ENCODE measurements around the gene TRIP13.

The TRIP13 gene

GRCh38 chr5:943201-943917 lies 50.7 kb downstream of the TRIP13 start:
- DNase-seq = no peak

DNA sequence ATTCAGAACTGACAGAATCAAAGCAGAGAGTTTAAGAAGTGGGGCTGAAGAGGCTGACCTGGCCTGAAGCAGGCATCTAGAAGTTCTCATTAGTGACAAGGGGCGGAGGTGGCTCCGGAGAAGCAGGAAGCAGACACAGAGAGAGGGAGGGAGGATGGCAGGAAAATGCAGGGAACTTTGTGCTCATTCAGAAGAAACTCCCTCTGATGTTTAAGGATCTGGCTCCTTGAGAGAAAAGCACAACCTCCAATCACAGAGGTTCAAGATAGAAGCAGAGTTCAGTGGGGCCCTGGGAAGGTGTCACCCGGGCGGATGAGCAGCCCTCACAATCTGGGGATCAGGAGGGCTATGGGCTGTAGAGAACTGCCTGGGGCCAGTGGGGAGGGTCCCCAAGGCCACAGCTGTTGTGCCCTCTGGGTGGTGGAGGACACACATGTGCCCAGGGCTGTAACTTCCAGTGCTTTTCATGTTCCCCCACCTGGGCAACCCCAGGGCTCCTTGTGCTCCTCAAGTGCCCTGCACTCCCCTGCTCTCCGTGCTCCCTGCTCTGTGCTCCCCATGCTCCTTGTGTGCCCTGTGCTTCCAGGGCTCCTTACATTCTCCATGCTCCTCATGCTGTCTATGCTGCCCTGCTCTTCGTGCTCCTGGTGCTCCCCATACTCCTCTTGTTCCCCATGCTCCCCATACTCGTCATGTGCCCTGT lies 51.4 kb downstream of the TRIP13 start:
- no peak for DNase-seq

DNA sequence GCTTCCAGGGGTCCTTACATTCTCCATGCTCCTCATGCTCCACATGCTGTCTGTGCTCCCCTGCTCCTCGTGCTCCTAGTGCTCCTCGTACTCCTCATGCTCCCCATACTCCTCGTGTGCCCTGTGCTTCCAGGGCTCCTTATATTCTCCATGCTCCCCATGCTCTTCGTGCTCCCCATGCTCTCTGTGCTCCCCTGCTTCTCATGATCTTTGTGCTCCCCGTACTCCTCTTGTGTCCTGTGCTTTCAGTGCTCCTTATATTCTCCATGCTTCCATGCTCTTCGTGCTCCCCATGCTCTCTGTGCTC lies 51.9 kb downstream of the TRIP13 start:
- DNase-seq = no peak

DNA sequence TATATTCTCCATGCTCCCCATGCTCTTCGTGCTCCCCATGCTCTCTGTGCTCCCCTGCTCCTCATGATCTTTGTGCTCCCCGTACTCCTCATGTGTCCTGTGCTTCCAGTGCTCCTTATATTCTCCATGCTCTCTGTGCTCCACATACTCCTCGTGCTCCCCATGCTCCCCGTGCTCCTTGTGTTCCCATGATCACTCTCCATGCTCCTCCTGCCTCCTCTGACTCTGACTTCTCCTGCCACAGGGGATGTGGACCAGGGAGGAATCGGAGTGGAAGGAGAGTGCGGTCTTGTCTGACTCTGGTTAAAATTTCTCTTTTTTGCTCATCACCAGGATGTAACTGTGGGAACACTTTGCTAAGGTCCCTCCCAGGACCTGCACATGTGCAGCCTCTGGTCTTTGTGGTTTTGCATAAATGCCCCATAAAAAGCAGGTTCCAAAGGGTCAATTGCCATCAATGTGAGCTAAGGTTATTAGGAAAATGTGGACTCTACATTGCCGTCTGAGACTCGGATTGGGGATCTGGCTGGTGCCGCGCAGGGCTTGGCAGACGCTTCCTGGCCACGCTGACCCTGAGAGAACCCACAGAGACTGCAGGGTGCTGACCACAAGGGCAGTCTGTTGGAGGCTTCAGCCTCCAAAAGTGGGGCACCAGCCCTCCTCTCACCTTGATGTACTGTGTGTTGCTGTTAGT lies 52.5 kb downstream of the TRIP13 start:
- DNase-seq = no peak

GRCh38 chr5:945691-946551 lies 53.2 kb downstream of the TRIP13 start:
- DNase-seq = no peak

GRCh38 chr5:946720-947625 lies 54.3 kb downstream of the TRIP13 start:
- no peak for DNase-seq

- DNase-seq = no peak
Observed at GRCh38 chr5:947626-948471, 55.2 kb downstream of the TRIP13 start.

GRCh38 chr5:948472-949274 lies 56.0 kb downstream of the TRIP13 start:
- DNase-seq = no peak

- no peak for DNase-seq
Observed at GRCh38 chr5:949275-949543, 56.5 kb downstream of the TRIP13 start.

GRCh38 chr5:949815-950560 lies 57.3 kb downstream of the TRIP13 start:
- no peak for DNase-seq

DNA sequence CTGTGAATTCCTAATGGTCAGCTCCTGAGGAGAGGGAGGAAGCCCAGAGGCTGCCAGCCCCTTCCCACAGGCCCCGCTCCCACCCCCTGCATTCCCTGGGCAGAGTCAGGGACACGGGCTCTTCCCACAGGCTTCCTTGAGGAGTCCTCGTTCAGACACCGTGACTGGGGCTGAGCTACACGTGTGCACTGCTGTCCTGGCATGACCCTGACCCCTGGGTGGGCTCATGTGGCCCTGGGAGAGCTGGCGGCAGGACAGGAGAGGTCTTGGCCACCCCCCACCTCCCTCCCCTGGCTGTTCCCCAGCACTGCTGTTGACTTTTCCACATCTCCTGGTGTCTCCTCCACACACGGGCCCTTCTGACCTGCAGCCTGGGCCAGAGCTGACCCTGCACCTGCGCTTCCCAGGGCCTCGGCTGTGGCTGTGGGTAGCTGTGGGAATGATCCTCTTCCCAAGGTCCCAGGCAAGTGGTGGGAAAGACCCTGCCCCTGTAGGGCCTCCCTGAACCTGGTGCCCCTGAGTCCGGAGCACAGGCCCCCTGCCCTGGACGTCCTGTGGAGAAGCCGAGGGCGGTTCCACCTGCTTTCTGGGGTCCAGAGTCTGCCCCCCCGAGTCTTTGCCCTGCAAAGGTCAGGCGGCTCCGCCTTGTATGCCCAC lies 59.4 kb downstream of the TRIP13 start:
- DNase-seq = no peak

GRCh38 chr5:952597-953271 lies 60.0 kb downstream of the TRIP13 start:
- no peak for DNase-seq

- DNase-seq = no peak
Observed at GRCh38 chr5:953535-954449, 61.1 kb downstream of the TRIP13 start.

DNA sequence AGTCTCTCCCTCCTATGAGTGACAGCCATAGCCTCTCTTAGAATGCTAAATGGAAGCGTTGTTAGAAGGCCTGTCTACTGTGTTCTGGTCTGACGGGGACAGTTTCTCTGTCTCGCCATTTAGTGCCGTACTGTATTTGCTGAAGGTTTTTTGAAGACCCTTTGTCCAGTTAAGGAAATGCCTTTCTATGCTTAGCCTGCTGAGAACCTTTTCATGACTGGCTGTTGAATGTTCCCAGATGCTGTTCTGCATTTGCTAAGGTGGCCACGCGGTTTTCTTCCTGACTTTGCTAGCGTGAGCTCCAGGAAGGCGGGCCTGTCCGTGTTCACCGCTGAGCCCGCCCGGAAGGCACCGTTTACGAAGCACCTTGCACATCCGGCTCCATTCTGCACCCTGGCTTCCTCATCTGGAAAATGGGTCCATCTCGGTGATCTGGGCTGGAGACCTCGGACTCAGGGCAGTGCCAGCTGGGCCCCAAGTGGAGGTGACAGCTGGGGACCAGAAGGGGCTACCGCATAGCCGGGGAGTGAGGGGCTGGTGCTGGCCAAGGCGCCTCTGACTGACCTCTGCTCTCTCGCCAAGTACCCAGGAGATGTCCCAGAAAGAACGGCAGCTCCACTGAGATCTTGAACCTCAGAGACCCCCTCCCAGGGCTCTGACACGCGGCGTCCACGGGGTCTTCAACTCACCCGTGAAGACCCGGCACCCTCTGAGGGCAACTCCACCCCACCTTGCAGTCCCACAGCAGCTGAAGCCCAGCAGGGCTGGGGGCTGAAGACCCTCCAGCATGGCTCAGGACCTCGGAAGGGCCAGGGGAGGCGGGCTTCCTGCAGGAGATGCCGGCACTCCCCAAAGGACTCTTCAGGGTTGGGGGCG lies 63.4 kb downstream of the TRIP13 start:
- DNase-seq = no peak

DNA sequence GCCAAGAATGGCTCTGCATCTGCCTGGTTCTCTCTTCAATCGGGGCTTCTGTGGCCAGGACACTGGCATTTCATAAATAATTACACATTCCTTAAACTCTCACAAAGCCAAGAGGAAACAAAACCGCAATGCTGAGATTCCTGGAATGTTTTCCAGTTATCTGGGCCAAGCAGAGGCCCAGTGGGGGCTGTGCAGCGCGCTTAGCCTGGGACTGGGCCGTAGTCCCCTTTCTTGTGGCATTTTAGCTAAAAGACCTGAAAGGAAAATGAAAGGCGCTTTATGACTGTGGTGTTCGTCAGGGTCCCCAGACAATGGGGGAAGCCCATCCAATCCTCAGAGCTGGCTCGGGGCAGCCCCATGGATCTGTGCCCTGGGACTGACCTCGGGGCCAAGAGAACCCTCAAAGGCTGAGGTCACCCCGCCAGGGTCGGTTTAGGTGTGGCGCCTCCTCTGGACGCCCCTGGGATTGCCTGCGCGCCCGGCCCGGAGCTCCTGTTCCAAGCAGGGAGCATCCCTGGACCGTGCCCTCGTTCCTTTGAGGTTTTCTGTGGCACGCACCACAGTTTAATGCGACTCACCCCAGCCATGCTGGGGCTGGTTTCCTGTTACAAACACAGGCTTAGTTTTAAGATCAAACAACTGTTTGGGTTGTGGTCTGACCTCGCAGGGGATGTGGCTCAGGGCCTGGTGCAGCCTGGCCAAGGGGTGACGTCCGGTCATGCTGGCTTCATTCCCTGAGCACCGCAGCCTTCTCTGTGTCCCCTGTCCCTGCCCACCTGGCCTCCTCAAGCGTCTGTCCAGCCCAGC lies 64.5 kb downstream of the TRIP13 start:
- peak; percentile 85 for DNase-seq

All from left hindlimb (tissue), 1 donor.